NCI-H345 (cell line): ENCODE data around the gene PPP2R5D.

ENCODE experiments used
- DNase-seq: peaks from one replicate; lab custom pipeline; 2025; lab: John Stamatoyannopoulos, UW

The PPP2R5D gene

DNA sequence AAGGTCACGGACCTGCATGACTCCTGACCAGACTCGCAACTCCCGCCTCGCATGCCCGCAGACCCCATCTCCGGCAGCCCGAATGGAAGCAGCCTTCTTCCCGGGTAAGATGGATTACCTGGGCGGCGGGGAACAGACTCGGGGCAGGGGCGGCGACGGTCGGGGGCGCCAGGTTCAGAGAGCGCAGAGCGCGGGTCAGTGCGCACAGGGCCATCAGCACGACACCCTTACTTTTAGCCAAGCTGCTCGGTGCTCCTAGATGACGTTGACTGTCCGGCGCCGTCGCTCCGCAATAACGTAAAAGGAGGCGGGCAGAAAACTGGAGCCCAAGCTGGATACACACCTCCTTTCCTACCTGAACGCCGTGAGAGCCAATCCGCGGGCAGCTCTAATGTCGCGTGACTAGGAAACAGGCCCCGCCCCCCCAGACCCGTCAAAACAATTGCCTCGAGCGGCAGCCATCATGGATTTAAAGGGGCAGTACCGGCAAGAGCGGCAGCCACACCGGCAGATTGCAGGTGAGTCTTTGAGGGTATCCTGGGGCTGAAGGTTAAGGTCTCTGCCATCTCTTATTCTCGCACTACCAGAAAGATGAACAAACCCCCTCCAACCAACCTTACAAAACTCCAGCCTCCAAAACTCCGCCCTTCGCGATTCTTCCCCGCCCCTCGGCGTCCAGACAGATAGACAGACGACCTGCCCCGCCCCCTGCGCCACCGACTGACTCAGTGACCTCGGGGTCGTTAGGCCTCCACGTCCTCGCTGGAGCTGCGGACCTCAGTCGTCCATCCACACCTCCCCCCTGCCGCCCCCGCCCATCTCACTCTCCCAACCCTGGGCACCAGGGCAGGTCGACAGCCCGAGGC, 75.0 kb downstream of the PPP2R5D start, which contains the start of the genes KLC4 and MRPL2:
Gene KLC4, plus strand, starts transcription at position 464 of the 866 bp plus-strand sequence. CDS start 1,705 bp downstream, outside the sequence.
Gene MRPL2, minus strand, starts transcription at position 267 of the 866 bp plus-strand sequence. Its CDS starts 53 bp downstream, at position 214.
- peak; percentile 99 for DNase-seq

DNA sequence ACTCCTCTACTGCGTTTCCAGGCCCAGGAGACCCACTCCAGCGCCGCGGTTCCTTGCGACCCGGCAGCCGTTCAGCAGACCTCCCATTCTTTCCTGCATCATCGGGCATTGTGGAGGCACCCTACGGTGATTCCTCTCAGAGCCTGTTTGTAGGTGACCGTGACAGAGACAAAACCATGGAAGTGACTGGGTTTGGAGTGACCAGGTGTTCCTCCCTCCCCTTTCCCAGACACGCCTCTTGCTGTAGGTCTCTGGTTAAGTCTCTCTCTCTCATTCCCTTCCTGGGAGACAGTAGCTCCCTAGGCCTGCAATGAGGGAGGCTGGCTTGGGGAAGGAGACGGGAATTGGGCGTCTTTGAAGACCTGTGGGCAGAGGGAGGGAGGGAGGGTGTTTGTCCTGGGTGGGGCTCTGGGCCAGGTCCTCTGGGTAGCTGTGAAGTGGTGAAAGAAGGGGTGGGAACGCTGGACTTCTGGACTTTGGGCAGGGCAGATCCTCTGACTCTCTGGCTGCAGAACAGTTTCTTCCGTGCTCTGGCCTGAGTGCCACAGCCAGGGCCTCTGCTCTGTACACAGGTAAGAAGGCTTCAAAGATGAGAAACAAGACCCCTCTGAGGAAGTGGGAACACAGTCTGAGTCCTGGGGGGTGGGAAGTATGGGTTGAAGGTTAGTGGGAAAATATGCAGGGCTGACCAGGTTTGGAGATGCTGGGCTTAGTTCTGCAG, 75.8 kb downstream of the PPP2R5D start:
- DNase-seq = peak; percentile 54

DNA sequence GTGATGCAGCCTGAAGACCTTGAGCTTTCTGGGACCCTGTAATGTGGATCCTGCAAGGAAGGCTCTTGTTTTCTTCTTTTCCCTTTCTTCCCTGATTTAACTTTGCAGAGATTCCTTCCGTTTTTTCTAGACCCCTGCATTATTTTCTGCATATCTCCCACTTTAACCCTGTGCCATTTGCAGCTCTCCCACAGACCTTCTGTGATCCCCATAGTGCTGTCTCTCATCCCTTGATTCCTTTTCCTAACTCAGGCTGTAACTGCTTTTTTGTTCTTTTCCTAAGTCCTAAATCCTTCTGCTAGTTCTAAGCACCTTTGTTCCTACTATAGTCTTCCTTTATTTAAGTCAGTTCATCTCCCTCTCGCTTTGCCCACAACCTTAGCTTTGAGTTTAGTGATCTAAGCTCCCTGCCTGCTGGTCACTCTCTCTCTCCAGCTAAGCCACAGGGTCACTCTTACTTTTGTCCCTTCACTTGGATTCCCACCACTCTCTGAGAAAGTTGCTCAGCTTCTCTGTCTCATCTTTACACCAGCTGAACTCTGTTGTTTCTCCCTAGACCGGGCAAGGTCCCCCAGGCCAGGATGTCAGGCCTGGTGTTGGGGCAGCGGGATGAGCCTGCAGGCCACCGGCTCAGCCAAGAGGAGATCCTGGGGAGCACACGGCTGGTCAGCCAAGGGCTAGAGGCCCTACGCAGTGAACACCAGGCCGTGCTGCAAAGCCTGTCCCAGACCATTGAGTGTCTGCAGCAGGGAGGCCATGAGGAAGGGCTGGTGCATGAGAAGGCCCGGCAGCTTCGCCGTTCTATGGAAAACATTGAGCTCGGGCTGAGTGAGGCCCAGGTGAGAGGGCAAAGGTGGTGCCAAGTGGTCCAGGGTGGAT, 76.6 kb downstream of the PPP2R5D start:
- DNase-seq = no peak

- no peak for DNase-seq
Observed at GRCh38 chr6:43061861-43062260, 77.5 kb downstream of the PPP2R5D start.
